Measurements from ENCODE around the gene ORMDL1.

The ORMDL1 gene

DNA sequence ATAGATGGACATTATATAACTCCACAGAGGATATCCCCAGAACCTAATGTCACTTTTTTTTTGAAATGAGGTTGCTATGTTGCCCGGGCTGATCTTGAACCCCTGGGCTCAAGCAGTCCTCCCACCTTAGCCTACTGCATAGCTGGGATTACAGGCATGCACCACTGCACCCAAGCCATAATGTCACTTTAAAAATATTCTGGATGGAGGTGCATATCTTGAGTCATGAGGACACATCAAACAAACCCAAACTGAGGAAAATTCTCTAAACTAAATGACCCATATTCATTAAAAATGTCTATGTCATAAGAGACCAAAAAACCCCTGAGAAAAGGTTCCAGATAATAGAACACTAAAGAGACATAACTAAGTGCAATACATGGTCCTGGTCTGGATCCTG lies 57.9 kb downstream of the ORMDL1 start:
- no peaks in the 10 kb centered on the region for H3K27me3 ChIP-seq (ENCODE audit: control insufficient read depth in 2 of 2, insufficient read depth in 2 of 2, low read length in 2 of 2)
- H3K9ac ChIP-seq (ENCODE audit: low read depth in 1 of 2, low read length in 2 of 2): no peak overlapping the region
- H3K36me3 ChIP-seq (ENCODE audit: control insufficient read depth in 2 of 2, insufficient read depth in 2 of 2, low read length in 2 of 2): peaks cover 0 to 5% of the 10 kb centered on the region in 2 donors
- no peak overlapping the region for H3K27ac ChIP-seq (ENCODE audit: low read depth in 2 of 2, low read length in 2 of 2)
- no peaks in the 10 kb centered on the region for H3K9me3 ChIP-seq (ENCODE audit: control insufficient read depth in 2 of 2, low read length in 2 of 2)
- no peaks in the 10 kb centered on the region for H3K4me1 ChIP-seq (ENCODE audit: control insufficient read depth in 2 of 2, insufficient read depth in 2 of 2, low read length in 2 of 2)
- H3K4me3 ChIP-seq (ENCODE audit: low read length in 2 of 2): no peak overlapping the region

DNA sequence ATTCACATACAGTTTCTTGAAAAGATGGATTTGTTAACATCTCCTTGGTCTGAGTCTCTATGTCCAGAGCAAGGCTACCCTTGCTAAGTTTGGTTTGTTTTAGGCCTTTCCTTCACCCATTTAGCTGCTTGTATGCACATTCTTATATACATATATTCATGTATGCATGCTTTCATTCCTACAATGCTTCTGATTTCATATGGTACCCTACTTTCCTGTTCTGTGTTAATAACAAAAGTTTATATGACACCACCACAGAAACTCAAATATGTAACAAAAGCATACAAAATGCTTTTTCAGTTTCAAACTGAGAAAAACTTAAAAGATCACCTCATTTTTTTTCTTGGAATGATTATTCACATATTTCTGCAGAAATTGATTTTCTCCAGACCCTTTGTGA lies 60.9 kb downstream of the ORMDL1 start:
- Histone ChIP-seq H3K9me3 (ENCODE audit: control insufficient read depth in 2 of 2, low read length in 2 of 2) (no peaks in the 10 kb centered on the region), H3K36me3 (ENCODE audit: control insufficient read depth in 2 of 2, insufficient read depth in 2 of 2, low read length in 2 of 2) (no peaks in the 10 kb centered on the region), H3K4me1 (ENCODE audit: control insufficient read depth in 2 of 2, insufficient read depth in 2 of 2, low read length in 2 of 2) (no peaks in the 10 kb centered on the region), H3K27ac (ENCODE audit: low read depth in 2 of 2, low read length in 2 of 2) (no peak overlapping the region), H3K9ac (ENCODE audit: low read depth in 1 of 2, low read length in 2 of 2) (no peak overlapping the region), H3K4me3 (ENCODE audit: low read length in 2 of 2) (no peak overlapping the region), H3K27me3 (ENCODE audit: control insufficient read depth in 2 of 2, insufficient read depth in 2 of 2, low read length in 2 of 2) (no peaks in the 10 kb centered on the region)
